ENCODE results near the gene TBCD. TPM values are rescaled to one million over a fixed set of nuclear protein-coding genes. Genes with fewer than 3 reads are reported as not detected.
"Not testable (repeated sequence)": the region's sequence is repeated elsewhere in the genome, so short reads cannot be mapped to it uniquely, and the experiment has no call there.

Gene TBCD
- total and polyA plus RNA-seq, 5 donors from 2014 or later, result 39.2 to 146 (median 86.4) TPM

DNA sequence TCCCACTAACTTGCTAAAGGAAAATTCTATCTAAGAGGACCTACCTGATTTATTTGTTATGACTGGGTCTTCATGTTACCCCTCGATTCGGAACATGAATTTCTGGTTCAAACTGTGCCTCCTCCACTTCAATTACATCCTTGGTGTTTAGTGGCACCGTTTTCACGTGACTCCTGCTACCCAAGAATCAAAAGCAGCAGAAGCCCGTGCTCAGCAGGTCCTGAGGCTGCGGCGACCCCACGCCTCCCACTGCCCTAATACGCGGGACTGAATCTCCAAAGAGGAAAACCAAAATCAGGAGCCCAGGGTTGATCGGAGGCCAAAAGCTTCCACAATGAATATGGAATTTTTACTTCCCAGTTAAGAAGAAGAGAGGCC, 233.6 kb downstream of the TBCD start:
- Mint-ChIP-seq H3K4me3 (peak overlapping the region in 3 of 4 donors; percentile 68 to 84 (median 74)), H3K36me3 (peaks cover 17% of the 10 kb centered on the region), H3K27me3 (no peaks in the 10 kb centered on the region), H3K4me1 (peaks cover 20 to 35% (median 27%) of the 10 kb centered on the region in 4 donors), H3K27ac (peak overlapping the region; percentile 89 to 95 (median 89)), H3K9me3 (no peaks in the 10 kb centered on the region)
- Histone ChIP-seq H3K36me3 (ENCODE audit: control insufficient read depth, insufficient read depth, low read length) (no peaks in the 10 kb centered on the region), H3K27me3 (ENCODE audit: control insufficient read depth, insufficient read depth, low read length) (no peaks in the 10 kb centered on the region), H3K27ac (ENCODE audit: insufficient read depth, low read length, poor library complexity, severe bottlenecking) (peak overlapping the region; percentile 49), H3K4me1 (ENCODE audit: control insufficient read depth, insufficient read depth, low read length, poor library complexity, severe bottlenecking) (peaks cover 22% of the 10 kb centered on the region), H3K9me3 (ENCODE audit: control insufficient read depth in 2 of 2, low read length in 2 of 2) (no peaks in the 10 kb centered on the region), H3K4me3 (ENCODE audit: low read depth, low read length) (no peak overlapping the region)
- DNase-seq (no peak), ATAC-seq (ENCODE audit: low read depth in 2 of 2) (no peak)

- Mint-ChIP-seq H3K27ac (peak overlapping the region; percentile 89 to 95 (median 89)), H3K9me3 (no peaks in the 10 kb centered on the region), H3K4me3 (peak overlapping the region; percentile 53 to 86 (median 79)), H3K4me1 (peaks cover 20 to 35% (median 27%) of the 10 kb centered on the region in 4 donors), H3K36me3 (peaks cover 21% of the 10 kb centered on the region), H3K27me3 (no peaks in the 10 kb centered on the region)
- Histone ChIP-seq H3K27me3 (ENCODE audit: control insufficient read depth, insufficient read depth, low read length) (no peaks in the 10 kb centered on the region), H3K9me3 (ENCODE audit: control insufficient read depth in 2 of 2, low read length in 2 of 2) (no peaks in the 10 kb centered on the region), H3K27ac (ENCODE audit: insufficient read depth, low read length, poor library complexity, severe bottlenecking) (peak overlapping the region; percentile 49), H3K4me3 (ENCODE audit: low read depth, low read length) (peak overlapping the region; percentile 56), H3K36me3 (ENCODE audit: control insufficient read depth, insufficient read depth, low read length) (no peaks in the 10 kb centered on the region), H3K4me1 (ENCODE audit: control insufficient read depth, insufficient read depth, low read length, poor library complexity, severe bottlenecking) (peaks cover 22% of the 10 kb centered on the region)
- peak; percentile 87 to 96 for ATAC-seq (ENCODE audit: low read depth in 2 of 2)
- DNase-seq, result peak; percentile 12 to 81 (median 50)
Measured at GRCh38 chr17:82985973-82986372, 234.1 kb downstream of the TBCD start.

DNA sequence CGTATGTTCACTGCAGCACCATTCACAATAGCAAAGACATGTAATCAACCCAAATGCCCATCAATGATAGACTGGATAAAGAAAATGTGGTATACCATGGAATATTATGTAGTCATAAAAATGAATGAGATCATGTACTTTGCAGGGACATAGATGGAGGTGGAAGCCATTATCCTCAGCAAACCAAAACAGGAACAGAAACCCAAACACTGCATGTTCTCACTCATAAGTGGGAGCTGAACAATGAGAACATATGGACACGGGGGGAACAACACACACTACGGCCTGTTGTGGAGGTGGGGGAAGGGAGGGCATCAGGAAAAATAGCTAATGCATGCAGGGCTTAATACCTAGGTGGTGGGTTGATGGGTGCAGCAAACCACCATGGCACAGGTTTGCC, 237.2 kb downstream of the TBCD start:
- H3K27me3 Mint-ChIP-seq; H3K27ac ChIP-seq (ENCODE audit: insufficient read depth, low read length, poor library complexity, severe bottlenecking); ATAC-seq (ENCODE audit: low read depth in 2 of 2); H3K27me3 ChIP-seq (ENCODE audit: control insufficient read depth, insufficient read depth, low read length); H3K4me3 Mint-ChIP-seq; H3K27ac Mint-ChIP-seq; DNase-seq; H3K36me3 ChIP-seq (ENCODE audit: control insufficient read depth, insufficient read depth, low read length); H3K4me3 ChIP-seq (ENCODE audit: low read depth, low read length): not testable (repeated sequence)
- peaks cover 34% of the 10 kb centered on the region for H3K36me3 Mint-ChIP-seq
- peaks cover 5 to 11% of the 10 kb centered on the region in 2 experiments for H3K9me3 ChIP-seq (ENCODE audit: control insufficient read depth in 2 of 2, low read length in 2 of 2)
- H3K4me1 Mint-ChIP-seq, result peaks cover 24 to 35% (median 28%) of the 10 kb centered on the region in 4 donors
- H3K4me1 ChIP-seq (ENCODE audit: control insufficient read depth, insufficient read depth, low read length, poor library complexity, severe bottlenecking), result peaks cover 22% of the 10 kb centered on the region
- H3K9me3 Mint-ChIP-seq, result peaks cover 0 to 16% (median 6%) of the 10 kb centered on the region in 7 donors

- Histone ChIP-seq H3K27me3 (ENCODE audit: control insufficient read depth, insufficient read depth, low read length) (no peaks in the 10 kb centered on the region), H3K27ac (ENCODE audit: insufficient read depth, low read length, poor library complexity, severe bottlenecking) (no peak overlapping the region), H3K4me1 (ENCODE audit: control insufficient read depth, insufficient read depth, low read length, poor library complexity, severe bottlenecking) (peaks cover 20% of the 10 kb centered on the region), H3K36me3 (ENCODE audit: control insufficient read depth, insufficient read depth, low read length) (no peaks in the 10 kb centered on the region), H3K4me3 (ENCODE audit: low read depth, low read length) (no peak overlapping the region), H3K9me3 (ENCODE audit: control insufficient read depth in 2 of 2, low read length in 2 of 2) (peaks cover 5 to 11% of the 10 kb centered on the region in 2 experiments)
- Mint-ChIP-seq H3K27me3 (no peaks in the 10 kb centered on the region), H3K4me3 (no peak overlapping the region), H3K36me3 (peaks cover 38% of the 10 kb centered on the region), H3K27ac (no peak overlapping the region), H3K4me1 (peaks cover 24 to 33% (median 32%) of the 10 kb centered on the region in 4 donors), H3K9me3 (peaks cover 0 to 20% (median 7%) of the 10 kb centered on the region in 7 donors)
- ATAC-seq (ENCODE audit: low read depth in 2 of 2), result no peak
- no peak for DNase-seq
Measured at GRCh38 chr17:82989881-82990280, 238.0 kb downstream of the TBCD start.

GRCh38 chr17:82993005-82993404, 241.1 kb downstream of the TBCD start:
- H3K4me3 ChIP-seq (ENCODE audit: low read depth, low read length), result no peak overlapping the region
- ATAC-seq (ENCODE audit: low read depth in 2 of 2), result no peak
- H3K4me1 ChIP-seq (ENCODE audit: control insufficient read depth, insufficient read depth, low read length, poor library complexity, severe bottlenecking), result no peaks in the 10 kb centered on the region
- no peak overlapping the region for H3K27ac ChIP-seq (ENCODE audit: insufficient read depth, low read length, poor library complexity, severe bottlenecking)
- H3K27me3 ChIP-seq (ENCODE audit: control insufficient read depth, insufficient read depth, low read length), result no peaks in the 10 kb centered on the region
- no peak overlapping the region for H3K4me3 Mint-ChIP-seq
- no peak overlapping the region for H3K27ac Mint-ChIP-seq
- DNase-seq, result no peak
- H3K9me3 ChIP-seq (ENCODE audit: control insufficient read depth in 2 of 2, low read length in 2 of 2), result peaks cover 5 to 11% of the 10 kb centered on the region in 2 experiments
- H3K36me3 ChIP-seq (ENCODE audit: control insufficient read depth, insufficient read depth, low read length), result no peaks in the 10 kb centered on the region
- H3K9me3 Mint-ChIP-seq, result peaks cover 2 to 20% (median 7%) of the 10 kb centered on the region in 7 donors
- H3K4me1 Mint-ChIP-seq, result peaks cover 3 to 14% (median 12%) of the 10 kb centered on the region in 4 donors
- H3K36me3 Mint-ChIP-seq, result peaks cover 38% of the 10 kb centered on the region
- H3K27me3 Mint-ChIP-seq, result no peaks in the 10 kb centered on the region

Other genes with a start within 250 kb of the TBCD start
- gene FOXK2, start 232.3 kb upstream of the TBCD start, total RNA-seq, result 55.6 TPM
- 1 to 10 TPM; 2.2 to 4.9 (median 3.8) TPM for gene FOXK2, start 232.3 kb upstream of the TBCD start, polyA plus RNA-seq
- 86.8 TPM for gene WDR45B, start 103.6 kb upstream of the TBCD start, total RNA-seq
- gene WDR45B, start 103.6 kb upstream of the TBCD start, polyA plus RNA-seq, result 10 to 100 TPM; 35.1 to 45.2 (median 38.0) TPM
- gene RAB40B, start 53.4 kb upstream of the TBCD start, total RNA-seq, result 4.9 TPM
- gene RAB40B, start 53.4 kb upstream of the TBCD start, polyA plus RNA-seq, result 1 to 10 TPM; 2.2 to 5.3 (median 3.4) TPM
- 28.1 TPM for gene FN3KRP, start 35.4 kb upstream of the TBCD start, total RNA-seq
- 10 to 100 TPM; 25.3 to 36.7 (median 34.0) TPM for gene FN3KRP, start 35.4 kb upstream of the TBCD start, polyA plus RNA-seq
- gene FN3K, start 16.4 kb upstream of the TBCD start, total RNA-seq, result 2.0 TPM
- under 1 TPM; 0.18 to 0.74 (median 0.25) TPM for gene FN3K, start 16.4 kb upstream of the TBCD start, polyA plus RNA-seq
- not detected for gene ZNF750, start 88.0 kb downstream of the TBCD start, total RNA-seq
- gene ZNF750, start 88.0 kb downstream of the TBCD start, polyA plus RNA-seq, result under 1 TPM in 1 of 4 donors, not detected in 3; 0.07 TPM